ENCODE data around the gene MYO3B. TPM values are rescaled to one million over a fixed set of nuclear protein-coding genes. Genes with fewer than 3 reads are reported as not detected.

Gene MYO3B
- total and polyA plus RNA-seq, 2 donors from 2014 or later: 3.5 to 6.4 TPM

GRCh38 chr2:170350929-170351826, 173.2 kb downstream of the MYO3B start:
- Histone ChIP-seq H3K4me3 (ENCODE audit: low read length in 3 of 3) (no peak overlapping the region), H3K27me3 (ENCODE audit: control insufficient read depth, insufficient read depth, low read length) (no peaks in the 10 kb centered on the region), H3K9me3 (ENCODE audit: control insufficient read depth in 2 of 3, insufficient read depth in 1 of 3, low read length in 3 of 3) (no peaks in the 10 kb centered on the region), H3K27ac (ENCODE audit: low read depth in 2 of 2, low read length in 2 of 2) (no peak overlapping the region), H3K9ac (ENCODE audit: low read length in 3 of 3) (no peak overlapping the region), H3K4me1 (ENCODE audit: control insufficient read depth in 2 of 3, insufficient read depth in 2 of 3, low read depth in 1 of 3, low read length in 3 of 3) (no peaks in the 10 kb centered on the region), H3K36me3 (ENCODE audit: control insufficient read depth in 2 of 3, insufficient read depth in 3 of 3, low read length in 3 of 3) (no peaks in the 10 kb centered on the region)
- no peak for TF ChIP-seq CTCF (IDR thresholded peaks at IDR 0.05; ENCODE audit: borderline replicate concordance, extremely low read depth, insufficient read depth)
- intact Hi-C loops (cut with DNase I): no loop called here
- DNase-seq (no peak), FAIRE-seq (no peak)

- Histone ChIP-seq H3K27me3 (ENCODE audit: control insufficient read depth, insufficient read depth, low read length) (no peaks in the 10 kb centered on the region), H3K27ac (ENCODE audit: low read depth in 2 of 2, low read length in 2 of 2) (no peak overlapping the region), H3K4me1 (ENCODE audit: control insufficient read depth in 2 of 3, insufficient read depth in 2 of 3, low read depth in 1 of 3, low read length in 3 of 3) (no peaks in the 10 kb centered on the region), H3K9me3 (ENCODE audit: control insufficient read depth in 2 of 3, insufficient read depth in 1 of 3, low read length in 3 of 3) (no peaks in the 10 kb centered on the region), H3K4me3 (ENCODE audit: low read length in 3 of 3) (no peak overlapping the region), H3K9ac (ENCODE audit: low read length in 3 of 3) (no peak overlapping the region), H3K36me3 (ENCODE audit: control insufficient read depth in 2 of 3, insufficient read depth in 3 of 3, low read length in 3 of 3) (no peaks in the 10 kb centered on the region)
- DNase-seq (no peak), FAIRE-seq (no peak)
- intact Hi-C loops (cut with DNase I): no loop called here
- TF ChIP-seq CTCF (IDR thresholded peaks at IDR 0.05; ENCODE audit: borderline replicate concordance, extremely low read depth, insufficient read depth): no peak
Measured at GRCh38 chr2:170353723-170354122, 175.8 kb downstream of the MYO3B start.

- no peak overlapping the region for H3K9ac ChIP-seq (ENCODE audit: low read length in 3 of 3)
- no peaks in the 10 kb centered on the region for H3K9me3 ChIP-seq (ENCODE audit: control insufficient read depth in 2 of 3, insufficient read depth in 1 of 3, low read length in 3 of 3)
- H3K4me1 ChIP-seq (ENCODE audit: control insufficient read depth in 2 of 3, insufficient read depth in 2 of 3, low read depth in 1 of 3, low read length in 3 of 3): no peaks in the 10 kb centered on the region
- no peak for TF ChIP-seq CTCF (IDR thresholded peaks at IDR 0.05; ENCODE audit: borderline replicate concordance, extremely low read depth, insufficient read depth)
- no peaks in the 10 kb centered on the region for H3K27me3 ChIP-seq (ENCODE audit: control insufficient read depth, insufficient read depth, low read length)
- H3K4me3 ChIP-seq (ENCODE audit: low read length in 3 of 3): no peak overlapping the region
- H3K27ac ChIP-seq (ENCODE audit: low read depth in 2 of 2, low read length in 2 of 2): no peak overlapping the region
- intact Hi-C loops (cut with DNase I): no loop called here
- no peak for DNase-seq
- no peak for FAIRE-seq
- H3K36me3 ChIP-seq (ENCODE audit: control insufficient read depth in 2 of 3, insufficient read depth in 3 of 3, low read length in 3 of 3): no peaks in the 10 kb centered on the region
Measured at GRCh38 chr2:170354388-170354787, 176.4 kb downstream of the MYO3B start.
